Activated B cell treated with CpG ODN at 0.5 μM for 24 hours (primary cell): ENCODE data around the gene ATAD3A. TPM values are rescaled to one million over a fixed set of nuclear protein-coding genes. Genes with fewer than 3 reads are reported as not detected.

Source experiments
- ATAC-seq: fragments of 200-7000 bp; cut with Tn5 transposase; one replicate; pipeline ENCODE4 v1.10.0; 2021; ENCODE audit warnings: low read depth, mild to moderate bottlenecking, moderate library complexity
- CTCF ChIA-PET: fragments of 350-600 bp; sonication (Branson Sonifier 250); formaldehyde crosslinking; loops from one replicate; lab custom pipeline; 2021; ENCODE audit warnings: antibody characterized with exemption; lab: Charles Lee
- POLR2A ChIA-PET: fragments of 350-600 bp; sonication (Branson Sonifier 250); formaldehyde crosslinking; loops from one replicate; lab custom pipeline; 2021; ENCODE audit warnings: antibody characterized with exemption; lab: Charles Lee
- DNase-seq: peaks from one replicate; pipeline ENCODE4 v3.0.0; 2022
- H3K27ac Mint-ChIP-seq: one replicate; pipeline ENCODE4 v1.8.0; 2020; ENCODE audit warnings: mixed read lengths
- H3K27me3 Mint-ChIP-seq: one replicate; pipeline ENCODE4 v1.8.0; 2021; ENCODE audit warnings: mixed read lengths
- H3K36me3 Mint-ChIP-seq: one replicate; pipeline ENCODE4 v1.8.0; 2021; ENCODE audit warnings: low read depth, mixed read lengths
- H3K4me1 Mint-ChIP-seq: one replicate; pipeline ENCODE4 v1.8.0; 2021; ENCODE audit warnings: mixed read lengths
- H3K4me3 Mint-ChIP-seq: one replicate; pipeline ENCODE4 v1.8.0; 2020; ENCODE audit warnings: mild to moderate bottlenecking, mixed read lengths
- H3K9me3 Mint-ChIP-seq: one replicate; pipeline ENCODE4 v1.8.0; 2020; ENCODE audit warnings: mixed read lengths
- CTCF ChIP-seq: fragments of 200-600 bp; IDR thresholded peaks from one replicate; pipeline ENCODE4 v1.8.0; 2022; ENCODE audit warnings: antibody characterized with exemption, mild to moderate bottlenecking
- intact Hi-C: fragments of 100-400 bp; cut with micrococcal nuclease; formaldehyde crosslinking; loops from one replicate; pipeline ENCODE4 v1.15.1; 2024
- total RNA-seq: library from RNA; stranded (reverse); gene quantifications from 2 replicates; pipeline ENCODE4 v1.2.3, GENCODE V29; 2022

Gene ATAD3A
- total RNA-seq, 1 donor from 2014 or later: 32.4 TPM

- CTCF ChIA-PET: no interaction called here
- intact Hi-C loops: no loop called here
Measured at GRCh38 chr1:1534401-1535154, 22.6 kb downstream of the ATAD3A start.

GRCh38 chr1:1535201-1536018, 23.4 kb downstream of the ATAD3A start:
- Mint-ChIP-seq H3K36me3 (peaks cover 12% of the 10 kb centered on the region), H3K9me3 (peaks cover 4% of the 10 kb centered on the region), H3K27ac (no peak overlapping the region), H3K27me3 (peaks cover 2% of the 10 kb centered on the region), H3K4me1 (no peaks in the 10 kb centered on the region), H3K4me3 (no peak overlapping the region)
- CTCF ChIA-PET: no interaction called here
- DNase-seq: no peak
- no peak for ATAC-seq
- POLR2A ChIA-PET: no interaction called here
- no peak for TF ChIP-seq CTCF
- intact Hi-C loops: no loop called here

More at GRCh38 chr1:1534401-1535154, 22.6 kb downstream of the ATAD3A start:
- Mint-ChIP-seq H3K4me1 (no peaks in the 10 kb centered on the region), H3K36me3 (peaks cover 17% of the 10 kb centered on the region), H3K27ac (no peak overlapping the region), H3K9me3 (peaks cover 4% of the 10 kb centered on the region), H3K4me3 (no peak overlapping the region), H3K27me3 (peaks cover 2% of the 10 kb centered on the region)
- ATAC-seq (no peak), DNase-seq (no peak)
- TF ChIP-seq CTCF: no peak
- POLR2A ChIA-PET: no interaction called here

DNA sequence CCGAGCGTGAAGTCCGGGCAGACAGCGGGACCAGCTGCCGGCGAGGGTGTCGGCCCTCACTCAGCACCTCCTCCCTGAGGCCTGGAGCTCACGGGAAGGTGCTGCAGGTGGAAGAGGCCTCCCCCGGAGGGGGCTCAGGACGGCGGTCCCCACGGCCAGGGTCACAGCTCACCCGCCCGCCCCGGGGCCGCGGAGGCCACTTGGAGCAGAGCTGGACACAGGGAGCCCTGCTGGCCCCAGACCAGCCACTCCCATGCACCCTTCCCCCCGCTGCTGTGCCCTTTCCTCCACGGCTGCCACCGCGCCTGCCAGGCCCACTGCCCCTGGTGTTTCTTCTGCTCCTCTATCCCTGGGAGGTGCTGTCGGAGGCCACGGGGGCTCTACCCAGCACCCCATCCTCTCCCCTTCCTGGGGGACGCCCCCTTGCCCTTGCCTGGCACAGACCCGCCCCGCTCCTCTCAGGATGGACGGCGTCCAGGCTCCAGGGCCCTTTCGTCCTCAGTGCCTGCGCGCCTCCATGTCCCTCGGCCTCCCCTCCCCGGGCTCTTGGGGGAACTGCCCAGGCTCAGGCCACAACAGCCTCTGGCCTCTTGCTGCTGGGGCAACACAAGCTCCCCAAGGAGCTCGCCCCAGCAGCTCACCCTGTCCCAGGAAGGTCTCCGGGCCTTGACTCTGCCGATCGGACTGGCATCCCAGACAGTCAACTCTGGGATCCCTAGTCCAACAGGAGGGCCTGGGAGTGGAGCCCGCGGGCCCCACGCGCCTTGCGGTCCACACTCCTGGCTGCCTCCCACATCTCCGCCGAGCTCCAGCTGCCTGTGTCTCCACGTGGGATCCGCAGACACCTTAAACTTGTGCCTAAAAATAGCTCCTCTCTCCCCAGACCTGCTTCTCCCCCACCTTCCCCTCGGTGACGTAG, 24.3 kb downstream of the ATAD3A start:
- intact Hi-C loops: no loop called here
- H3K27me3 Mint-ChIP-seq: peaks cover 2% of the 10 kb centered on the region
- peaks cover 4% of the 10 kb centered on the region for H3K9me3 Mint-ChIP-seq
- ChIA-PET POLR2A (no interaction called here), CTCF (no interaction called here)
- peaks cover 7% of the 10 kb centered on the region for H3K36me3 Mint-ChIP-seq
- no peak overlapping the region for H3K27ac Mint-ChIP-seq
- DNase-seq: no peak
- no peaks in the 10 kb centered on the region for H3K4me1 Mint-ChIP-seq
- H3K4me3 Mint-ChIP-seq: no peak overlapping the region
- ATAC-seq: no peak
- no peak for TF ChIP-seq CTCF

GRCh38 chr1:1536938-1537546, 25.1 kb downstream of the ATAD3A start:
- peaks cover 10% of the 10 kb centered on the region for H3K36me3 Mint-ChIP-seq
- no peak overlapping the region for H3K27ac Mint-ChIP-seq
- CTCF ChIA-PET: no interaction called here

More at GRCh38 chr1:1536938-1537546, 25.1 kb downstream of the ATAD3A start:
- peaks cover 4% of the 10 kb centered on the region for H3K4me1 Mint-ChIP-seq
- peaks cover 2% of the 10 kb centered on the region for H3K9me3 Mint-ChIP-seq
- no peak for TF ChIP-seq CTCF
- POLR2A ChIA-PET: no interaction called here
- H3K4me3 Mint-ChIP-seq: no peak overlapping the region
- DNase-seq (no peak), ATAC-seq (no peak)
- H3K27me3 Mint-ChIP-seq: peaks cover 2% of the 10 kb centered on the region
- intact Hi-C loops: no loop called here
